SK-N-SH (cell line): Measurements from ENCODE around the gene ASCC2. TPM values are rescaled to one million over a fixed set of nuclear protein-coding genes. Genes with fewer than 3 reads are reported as not detected.

Experiments used
- CTCF ChIA-PET: fragments of 300-600, 350-600 bp; formaldehyde crosslinking; extraction: SDS; loops from one replicate; lab custom pipeline; 2021; lab: Yijun Ruan, JAX
- POLR2A ChIA-PET: fragments of 350-600 bp; sonication (Branson Sonifier 250); formaldehyde crosslinking; extraction: SDS; loops from one replicate; lab custom pipeline; 2020; ENCODE audit warnings: antibody characterized with exemption, inconsistent platforms; lab: Yijun Ruan, JAX
- DNase-seq: peaks from one replicate; pipeline ENCODE4 v3.0.0; 2012
- H2AFZ ChIP-seq: fragments of 200-600 bp; sonication (generic); 2 replicates; pipeline ENCODE4 v1.8.1; 2016; ENCODE audit warnings: antibody characterized with exemption, mild to moderate bottlenecking, low read depth
- H3F3A ChIP-seq: fragments of 200-600 bp; sonication (generic); replicated peaks from 2 replicates; pipeline ENCODE3; 2016; ENCODE audit warnings: antibody characterized with exemption, mild to moderate bottlenecking; ENCODE audit not compliant: insufficient read depth
- H3K27ac ChIP-seq, 2 experiments: fragments of 200-500 bp in 1 of 2; fragments of 200-600 bp in 1 of 2; sonication (Bioruptor generic) in 1 of 2; sonication (generic), shearing (Covaris generic) in 1 of 2; 2 replicates each; pipeline versions ENCODE4 v1.5.1 to v1.6.1; 2014 to 2016; ENCODE audit warnings: low read depth in 2 of 2, inconsistent platforms in 1 of 2, low read length in 1 of 2, mild to moderate bottlenecking in 1 of 2, mixed read lengths in 1 of 2
- H3K27me3 ChIP-seq: fragments of 200-600 bp; sonication (generic), shearing (Covaris generic); 2 replicates; pipeline ENCODE4 v1.6.1; 2016; ENCODE audit warnings: mixed run types; ENCODE audit not compliant: insufficient read depth
- H3K36me3 ChIP-seq, 2 experiments: fragments of 200-500 bp in 1 of 2; fragments of 200-600 bp in 1 of 2; sonication (Bioruptor generic) in 1 of 2; sonication (generic) in 1 of 2; replicated peaks in 1 of 2; 2 replicates each; pipeline versions ENCODE3 to v1.5.1; 2014 to 2016; ENCODE audit warnings: low read length in 1 of 2, mild to moderate bottlenecking in 1 of 2; ENCODE audit not compliant: insufficient read depth in 2 of 2, control insufficient read depth in 1 of 2
- H3K4me1 ChIP-seq, 2 experiments: fragments of 200-500 bp in 1 of 2; fragments of 200-600 bp in 1 of 2; sonication (Bioruptor generic) in 1 of 2; sonication (generic), shearing (Covaris generic) in 1 of 2; 2 replicates each; pipeline versions ENCODE4 v1.5.1 to v1.6.1; 2014 to 2016; ENCODE audit warnings: low read depth in 1 of 2, low read length in 1 of 2, mixed run types in 1 of 2; ENCODE audit not compliant: insufficient read depth in 2 of 2, control insufficient read depth in 1 of 2
- H3K4me2 ChIP-seq: fragments of 200-600 bp; sonication (generic), shearing (Covaris generic); 2 replicates; pipeline ENCODE4 v1.6.1; 2017; ENCODE audit warnings: mixed run types
- H3K4me3 ChIP-seq, 2 experiments: fragments of 200-500 bp in 1 of 2; fragments of 200-600 bp in 1 of 2; sonication (Bioruptor generic) in 1 of 2; sonication (generic), shearing (Covaris generic) in 1 of 2; 2 replicates each; pipeline versions ENCODE4 v1.5.1 to v1.8.1; 2014 to 2016; ENCODE audit warnings: low read depth in 2 of 2, inconsistent platforms in 1 of 2, low read length in 1 of 2, mild to moderate bottlenecking in 1 of 2, mixed read lengths in 1 of 2, moderate library complexity in 1 of 2
- H3K79me2 ChIP-seq: fragments of 200-600 bp; sonication (generic); 2 replicates; pipeline ENCODE4 v1.8.1; 2017; ENCODE audit warnings: mild to moderate bottlenecking; ENCODE audit not compliant: insufficient read depth
- H3K9ac ChIP-seq: fragments of 200-600 bp; sonication (generic); 2 replicates; pipeline ENCODE4 v1.6.1; 2017; ENCODE audit warnings: mixed run types
- H3K9me2 ChIP-seq: fragments of 200-600 bp; sonication (generic); 2 replicates; pipeline ENCODE4 v1.6.1; 2017; ENCODE audit warnings: mixed run types
- H3K9me3 ChIP-seq: fragments of 200-600 bp; sonication (generic); 2 replicates; pipeline ENCODE4 v1.6.1; 2017; ENCODE audit warnings: mixed run types, mild to moderate bottlenecking, moderate library complexity
- H4K20me1 ChIP-seq: fragments of 200-600 bp; sonication (generic); 2 replicates; pipeline ENCODE4 v1.6.1; 2017; ENCODE audit warnings: mild to moderate bottlenecking, mixed run types; ENCODE audit not compliant: insufficient read depth
- CHD2 ChIP-seq: fragments of 150-350 bp; IDR thresholded peaks from 2 replicates; pipeline ENCODE4 v1.6.1; 2018; ENCODE audit warnings: low read length; ENCODE audit not compliant: partially characterized antibody
- EZH2phosphoT487 ChIP-seq: fragments of 200-600 bp; sonication (generic); IDR thresholded peaks from 2 replicates; pipeline ENCODE4 v1.6.1; 2017; ENCODE audit warnings: low read depth, mixed run types, mild to moderate bottlenecking, antibody characterized with exemption, moderate library complexity, borderline replicate concordance
- FOXM1 ChIP-seq: IDR thresholded peaks from 2 replicates; pipeline ENCODE4 v1.4.0; 2012; ENCODE audit warnings: low read depth, mild to moderate bottlenecking
- IRF3 ChIP-seq: fragments of 150-350 bp; IDR thresholded peaks from 2 replicates; pipeline ENCODE4 v1.6.1; 2016; ENCODE audit warnings: mild to moderate bottlenecking, low read depth, low read length
- JUND ChIP-seq: IDR thresholded peaks from 2 replicates; pipeline ENCODE4 v1.4.0; 2012
- NFIC ChIP-seq: IDR thresholded peaks from 2 replicates; pipeline ENCODE4 v1.4.0; 2012; ENCODE audit warnings: borderline replicate concordance
- POLR2AphosphoS5 ChIP-seq: IDR thresholded peaks from 2 replicates; pipeline ENCODE4 v1.6.1; 2012; ENCODE audit warnings: low read depth, low read length
- RAD21 ChIP-seq: IDR thresholded peaks from 2 replicates; pipeline ENCODE4 v1.6.1; 2012; ENCODE audit warnings: mild to moderate bottlenecking, low read length
- RXRA ChIP-seq: IDR thresholded peaks from 2 replicates; pipeline ENCODE4 v1.4.0; 2012; ENCODE audit warnings: low read depth, mild to moderate bottlenecking, borderline replicate concordance
- SMC3 ChIP-seq: IDR thresholded peaks from 2 replicates; pipeline ENCODE4 v1.6.1; 2012; ENCODE audit warnings: low read depth, low read length, improper control_type of control experiment
- TAF1 ChIP-seq: IDR thresholded peaks from 2 replicates; pipeline ENCODE4 v1.6.1; 2012; ENCODE audit warnings: low read depth, mild to moderate bottlenecking, low read length, moderate library complexity, borderline replicate concordance
- TCF12 ChIP-seq: IDR thresholded peaks from 2 replicates; pipeline ENCODE4 v1.4.0; 2012
- TEAD4 ChIP-seq: IDR thresholded peaks from 2 replicates; pipeline ENCODE4 v1.4.0; 2012; ENCODE audit warnings: mild to moderate bottlenecking, borderline replicate concordance; ENCODE audit not compliant: insufficient read depth
- ZBTB33 ChIP-seq: IDR thresholded peaks from 2 replicates; pipeline ENCODE4 v1.4.0; 2012; ENCODE audit warnings: low read depth, borderline replicate concordance
- WGBS: methylation state at CpG from one replicate; pipeline ENCODE4 v1.1.6; 2017; ENCODE audit warnings: low lambda C conversion rate; 5-methylcytosine and 5-hydroxymethylcytosine counted together
- polyA plus RNA-seq, 3 experiments: library from polyadenylated mRNA; depleted of rRNA; stranded (reverse); fragments of >200 nt; gene quantifications; 2 replicates each; pipeline ENCODE4 v1.2.3, GENCODE V29; 2012

Gene ASCC2
- polyA plus RNA-seq, 1 of the 3 experiments (the other 2 are of a cell fraction), result 82.0 TPM

- H3K79me2 ChIP-seq, result peaks cover 14% of the 10 kb centered on the region; the same call in 1 of the 2 replicates
- no peaks in the 10 kb centered on the region for H3K9me2 ChIP-seq
- POLR2A ChIA-PET, result no interaction called here
- peak overlapping the region in 1 of 2 experiments; percentile 44; a peak in 1 of 4 replicates for H3K4me3 ChIP-seq
- WGBS, result 80% methylated on average over 4 of the region's 6 CpGs
- peaks cover 17 to 32% of the 10 kb centered on the region in 2 experiments for H3K4me1 ChIP-seq
- no peak for DNase-seq
- H3K27me3 ChIP-seq, result no peaks in the 10 kb centered on the region
- H3K9me3 ChIP-seq, result no peaks in the 10 kb centered on the region
- CTCF ChIA-PET, result interaction anchor here (4.0 kb wide), 1 partner anchor 207 kb away, joined by 14 read pairs; no protein-coding TSS in a partner anchor
- H4K20me1 ChIP-seq, result no peaks in the 10 kb centered on the region
- peak overlapping the region; percentile 61; the same call in 1 of the 2 replicates for H3K9ac ChIP-seq
- peak overlapping the region; percentile 72 for H3K4me2 ChIP-seq
- peak overlapping the region; percentile 83 to 89 for H3K27ac ChIP-seq
- H2AFZ ChIP-seq, result no peak overlapping the region
- H3K36me3 ChIP-seq, result peaks cover 36 to 43% of the 10 kb centered on the region in 2 experiments
- H3F3A ChIP-seq, result no peaks in the 10 kb centered on the region
- TF ChIP-seq RAD21, result no peak
- no peak for TF ChIP-seq NFIC
- TF ChIP-seq RXRA, result no peak
- TF ChIP-seq TEAD4, result no peak
- no peak for TF ChIP-seq FOXM1
- no peak for TF ChIP-seq TAF1
- TF ChIP-seq EZH2phosphoT487, result no peak
- peak; percentile 34; the same call in 1 of the 2 replicates for TF ChIP-seq TCF12
Measured at GRCh38 chr22:29798318-29798717, 39.8 kb downstream of the ASCC2 start.

GRCh38 chr22:29797351-29797750 is 40.7 kb downstream of the ASCC2 start:
- peaks cover 17 to 32% of the 10 kb centered on the region in 2 experiments for H3K4me1 ChIP-seq

More at GRCh38 chr22:29797351-29797750, 40.7 kb downstream of the ASCC2 start:
- Histone ChIP-seq H4K20me1 (no peaks in the 10 kb centered on the region), H3K27me3 (no peaks in the 10 kb centered on the region), H3F3A (no peaks in the 10 kb centered on the region), H3K27ac (no peak overlapping the region), H3K9me3 (no peaks in the 10 kb centered on the region), H3K9ac (no peak overlapping the region), H3K4me3 (no peak overlapping the region), H3K79me2 (peaks cover 14% of the 10 kb centered on the region; the same call in 1 of the 2 replicates), H2AFZ (no peak overlapping the region), H3K36me3 (peaks cover 37 to 48% of the 10 kb centered on the region in 2 experiments), H3K4me2 (no peak overlapping the region), H3K9me2 (no peaks in the 10 kb centered on the region)
- ChIA-PET CTCF (no interaction called here), POLR2A (no interaction called here)
- 97% methylated on average over 3 of the region's 3 CpGs for WGBS
- no peak for TF ChIP-seq SMC3
- TF ChIP-seq RXRA, result no peak
- TF ChIP-seq POLR2AphosphoS5, result no peak
- no peak for TF ChIP-seq IRF3
- TF ChIP-seq JUND, result no peak
- no peak for TF ChIP-seq CHD2
- no peak for TF ChIP-seq ZBTB33
- DNase-seq, result no peak
